GM18499 (cell line): Measurements from ENCODE around the gene GOLGA8Q.
"Not testable (repeated sequence)": the region's sequence is repeated elsewhere in the genome, so short reads cannot be mapped to it uniquely, and the experiment has no call there.

ENCODE experiments used
- ATAC-seq: cut with Tn5 transposase; IDR thresholded peaks from one replicate; pipeline ENCODE4 v1.9.1; 2021; ENCODE audit warnings: moderate number of reproducible peaks; ENCODE audit not compliant: insufficient read depth, unreplicated experiment

GOLGA8Q gene, protein sequence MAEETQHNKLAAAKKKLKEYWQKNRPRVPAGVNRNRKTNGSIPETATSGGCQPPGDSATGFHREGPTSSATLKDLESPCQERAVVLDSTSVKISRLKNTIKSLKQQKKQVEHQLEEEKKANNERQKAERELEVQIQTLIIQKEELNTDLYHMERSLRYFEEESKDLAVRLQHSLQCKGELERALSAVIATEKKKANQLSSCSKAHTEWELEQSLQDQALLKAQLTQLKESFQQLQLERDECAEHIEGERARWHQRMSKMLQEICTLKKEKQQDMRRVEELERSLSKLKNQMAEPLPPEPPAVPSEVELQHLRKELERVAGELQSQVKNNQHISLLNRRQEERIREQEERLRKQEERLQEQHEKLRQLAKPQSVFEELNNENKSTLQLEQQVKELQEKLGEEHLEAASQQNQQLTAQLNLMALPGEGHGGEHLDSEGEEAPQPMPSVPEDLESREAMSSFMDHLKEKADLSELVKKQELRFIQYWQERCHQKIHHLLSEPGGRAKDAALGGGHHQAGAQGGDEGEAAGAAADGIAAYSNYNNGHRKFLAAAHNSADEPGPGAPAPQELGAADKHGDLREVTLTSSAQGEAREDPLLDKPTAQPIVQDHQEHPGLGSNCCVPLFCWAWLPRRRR

DNA sequence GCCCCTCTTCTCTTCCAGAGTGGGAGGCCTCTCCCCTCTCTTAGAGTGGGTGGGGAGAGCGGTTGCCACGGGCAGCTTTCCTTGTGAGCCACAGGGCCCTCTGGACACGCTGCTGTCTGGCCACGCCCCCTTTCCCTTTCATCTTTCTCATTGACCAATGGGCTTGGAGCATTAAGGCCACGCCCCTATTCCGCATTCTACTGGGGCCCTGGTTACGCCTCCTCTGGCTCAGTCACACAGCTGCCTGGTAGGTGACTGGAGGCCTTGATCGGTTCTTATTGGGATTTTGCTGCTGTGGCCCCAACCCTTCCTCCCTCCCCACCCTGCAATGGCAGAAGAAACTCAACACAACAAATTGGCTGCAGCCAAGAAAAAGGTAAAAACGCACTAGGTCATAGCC is at the start of gene GOLGA8Q:
TSS of gene GOLGA8Q (plus strand) at position 301 of the 400 bp plus-strand sequence. CDS start at position 329, 28 bp downstream.
- ATAC-seq, result not testable (repeated sequence)

DNA sequence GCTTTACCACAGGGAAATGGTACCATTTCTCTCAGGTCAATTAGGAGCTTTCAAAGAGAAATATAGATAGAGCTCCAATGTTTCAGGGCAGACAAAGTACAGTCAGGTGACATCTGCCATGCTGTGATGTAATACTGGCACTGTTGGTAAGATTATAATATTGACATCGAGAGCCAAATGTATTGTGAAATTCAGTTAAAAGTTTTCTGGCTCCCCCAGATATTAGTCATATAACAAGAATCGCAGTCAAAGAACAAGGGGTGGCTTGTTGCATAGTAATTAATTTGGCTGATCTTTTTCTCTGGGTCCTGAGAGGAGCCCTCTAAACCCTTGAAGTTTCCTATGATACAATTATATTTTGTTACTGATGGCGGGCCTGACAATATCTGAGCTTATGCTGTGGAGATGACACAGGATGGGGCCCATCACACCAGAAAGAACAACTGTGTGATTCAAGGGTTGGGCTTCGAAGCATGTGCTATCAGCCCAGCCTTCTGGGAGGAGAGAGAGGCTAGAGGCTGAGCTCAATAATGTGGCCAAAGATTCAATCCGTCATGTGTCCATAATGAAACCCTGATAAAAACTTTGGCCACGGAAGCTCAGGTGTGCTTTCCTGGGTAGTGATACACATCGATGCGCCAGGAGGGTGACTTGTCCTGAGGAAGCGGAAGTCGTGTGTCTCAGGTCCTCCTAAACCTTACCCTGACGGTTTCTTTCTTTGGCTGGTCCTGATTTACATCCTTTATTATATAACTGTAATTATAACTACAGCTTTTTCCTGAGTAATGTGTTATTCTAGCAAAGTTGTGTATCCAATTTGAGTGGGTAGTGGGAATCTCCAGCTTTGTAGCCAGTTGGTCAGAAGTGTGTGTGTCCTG is 48.7 kb upstream of the GOLGA8Q start:
- not testable (repeated sequence) for ATAC-seq

DNA sequence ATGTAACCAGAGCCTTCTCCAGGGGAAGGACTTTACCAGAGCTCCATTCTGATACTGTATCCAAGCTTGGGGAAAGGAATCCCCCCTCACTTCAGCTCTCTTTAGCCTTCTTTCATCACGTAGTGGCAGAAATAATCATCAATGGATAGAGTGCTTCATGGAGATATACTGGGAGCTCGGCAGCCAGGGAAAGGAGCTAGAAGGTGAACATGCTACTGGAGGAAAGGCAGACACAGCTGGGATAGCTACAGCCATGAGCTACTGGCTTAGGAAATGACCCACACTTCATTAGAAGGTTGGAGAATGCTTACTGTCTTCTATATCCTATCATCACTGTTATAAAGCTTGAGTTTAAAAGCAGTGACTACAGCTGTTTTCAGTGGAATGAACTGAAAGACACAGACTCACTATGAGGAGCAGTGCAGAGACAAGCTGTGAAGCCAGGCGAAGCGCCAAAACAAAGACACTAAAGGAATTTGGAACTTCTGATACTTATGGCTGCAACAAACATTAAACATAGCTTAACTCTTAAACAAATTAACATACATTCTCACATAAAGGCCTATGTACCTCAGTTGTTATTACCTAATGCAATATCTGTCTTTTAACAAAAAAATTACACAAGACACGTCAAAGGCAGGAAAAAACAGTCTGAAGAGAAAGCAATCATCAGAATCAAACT is 47.5 kb upstream of the GOLGA8Q start:
- ATAC-seq, result not testable (repeated sequence)

DNA sequence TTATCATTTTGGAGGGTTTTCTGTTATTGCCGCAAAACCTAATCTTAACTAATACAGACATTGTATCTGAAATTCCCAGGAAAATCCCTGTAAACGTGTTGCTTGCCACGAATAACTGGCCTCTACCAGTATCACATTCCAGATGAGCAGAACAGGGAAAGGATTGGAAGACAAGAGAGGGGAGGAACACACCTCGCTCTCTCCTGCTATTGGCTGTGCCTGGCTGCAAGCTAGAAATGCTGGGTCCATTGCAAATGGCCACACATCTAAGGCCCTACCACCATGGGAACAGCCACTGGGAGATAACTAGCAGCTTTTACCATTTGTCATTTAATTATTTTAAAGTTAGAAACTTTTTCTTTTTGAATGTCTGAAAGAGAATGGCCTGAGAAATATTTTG is 37.3 kb upstream of the GOLGA8Q start:
- ATAC-seq, result not testable (repeated sequence)

DNA sequence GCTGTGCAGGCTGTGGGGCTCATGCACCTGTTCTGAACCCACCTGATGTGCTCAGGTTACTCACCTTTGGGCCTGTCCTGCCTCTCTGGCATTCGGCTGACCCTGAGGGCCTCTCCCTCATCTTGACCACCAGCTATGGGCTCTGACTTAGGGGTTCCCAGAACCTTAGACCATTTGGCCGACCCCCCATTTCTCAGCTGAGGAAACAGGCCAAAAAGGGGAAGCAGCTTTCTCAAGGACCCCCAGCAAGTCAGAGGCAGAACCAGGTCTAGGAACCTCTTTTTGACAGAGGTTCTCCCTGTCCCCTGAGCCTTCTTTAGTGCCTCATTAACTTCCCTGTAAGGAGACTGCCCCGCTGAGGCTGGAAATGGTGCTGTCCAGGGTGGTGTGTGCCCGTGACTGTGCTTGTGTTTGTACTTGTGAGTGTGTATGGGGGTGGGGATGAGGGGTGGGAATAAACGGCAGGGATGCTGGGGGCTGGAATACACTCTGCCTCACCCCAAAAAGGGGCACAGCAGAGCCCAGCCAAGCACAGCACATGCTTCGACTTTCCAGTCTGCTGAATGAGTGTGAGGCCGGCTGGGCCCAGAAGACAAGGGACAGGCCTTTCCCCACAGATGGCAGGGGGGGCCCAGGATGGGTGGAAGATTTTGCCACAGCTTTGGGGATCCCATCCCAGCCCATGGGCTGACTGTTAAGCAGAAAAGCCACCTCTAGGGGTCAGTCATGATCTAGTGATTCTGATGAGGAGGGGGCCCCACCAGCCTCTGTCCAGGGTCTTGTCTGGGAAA is 28.2 kb upstream of the GOLGA8Q start:
- not testable (repeated sequence) for ATAC-seq

DNA sequence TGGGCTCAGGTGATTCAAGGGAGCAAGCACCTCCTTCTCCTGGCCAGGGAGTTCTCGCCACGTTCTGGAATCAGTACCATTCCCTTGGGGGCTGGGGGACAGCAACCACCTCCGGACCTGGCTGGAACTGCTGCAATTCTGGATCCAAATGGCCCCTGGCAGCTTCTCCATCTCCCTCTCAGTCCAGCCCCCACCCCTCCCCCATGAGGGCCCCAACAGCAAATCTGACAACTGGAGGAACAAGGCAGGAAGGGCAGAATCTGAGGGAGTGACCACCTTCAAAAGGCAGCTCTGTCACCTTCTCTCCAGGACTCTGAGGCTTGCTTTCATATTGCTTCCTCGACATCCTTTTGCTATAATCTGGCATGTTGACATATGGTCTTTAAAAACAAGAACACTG is 25.9 kb upstream of the GOLGA8Q start:
- not testable (repeated sequence) for ATAC-seq

DNA sequence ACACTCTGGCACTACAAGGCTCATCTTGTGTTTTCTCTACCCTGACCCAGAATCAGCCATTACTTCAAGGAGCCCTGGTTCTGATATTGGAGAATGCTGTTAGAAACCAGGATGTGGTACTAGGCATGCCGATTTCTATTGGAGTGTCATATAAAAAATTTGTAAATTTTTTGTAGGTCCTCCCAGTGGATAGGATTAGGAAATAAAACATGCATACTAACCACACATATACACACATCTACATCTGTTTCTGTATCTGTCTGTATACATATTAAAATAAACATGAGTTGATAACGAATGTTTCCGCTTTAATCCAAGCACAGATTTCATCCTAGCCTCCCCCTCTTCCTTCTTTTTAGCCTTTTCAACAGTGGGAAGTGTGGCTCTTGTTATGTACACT is 22.8 kb upstream of the GOLGA8Q start:
- ATAC-seq, result not testable (repeated sequence)

DNA sequence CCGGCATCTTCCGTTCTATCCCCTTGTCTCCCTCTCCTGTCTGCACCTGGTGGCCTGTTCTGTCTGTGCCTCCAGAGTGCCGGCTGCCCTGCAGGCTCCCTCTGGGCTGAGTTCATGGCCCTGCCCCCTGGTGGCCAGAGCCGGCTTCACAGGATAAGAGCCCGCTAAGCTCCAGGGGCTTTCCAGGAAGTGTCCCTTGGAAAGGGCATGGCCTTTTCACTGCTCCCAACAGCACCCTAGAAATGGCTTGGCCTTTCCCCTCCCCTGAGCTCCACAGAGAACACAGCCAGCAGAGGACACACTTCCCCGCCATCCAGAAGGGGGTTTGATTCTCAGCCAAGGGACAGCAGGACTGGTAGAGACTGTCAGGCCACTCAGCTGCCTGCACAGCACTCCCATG is 15.1 kb downstream of the GOLGA8Q start:
- not testable (repeated sequence) for ATAC-seq

DNA sequence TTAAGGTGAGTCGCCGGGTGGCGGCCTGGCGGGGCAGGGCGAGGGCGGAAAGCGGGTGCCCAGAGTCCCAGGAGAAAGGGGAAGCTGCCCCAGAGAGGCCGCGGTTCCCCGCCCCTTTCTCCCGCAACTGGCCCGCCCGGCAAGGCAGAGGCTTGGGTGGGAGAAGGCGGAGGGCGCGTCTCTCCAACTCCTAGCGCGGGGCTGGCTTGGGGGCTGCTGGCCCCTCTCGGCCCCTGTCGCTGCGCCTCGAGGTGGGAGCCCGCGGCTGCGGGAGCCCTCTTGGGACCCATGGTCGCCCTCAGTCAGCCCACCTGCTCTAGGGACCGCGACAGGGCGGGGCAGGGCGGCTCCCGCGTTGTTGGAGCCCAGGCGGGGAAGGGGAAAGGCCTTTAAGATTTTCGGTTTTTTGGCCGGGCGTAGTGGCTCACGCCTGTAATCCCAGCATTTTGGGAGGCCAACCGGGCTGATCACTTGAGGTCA is 21.2 kb downstream of the GOLGA8Q start:
- ATAC-seq, result not testable (repeated sequence)

DNA sequence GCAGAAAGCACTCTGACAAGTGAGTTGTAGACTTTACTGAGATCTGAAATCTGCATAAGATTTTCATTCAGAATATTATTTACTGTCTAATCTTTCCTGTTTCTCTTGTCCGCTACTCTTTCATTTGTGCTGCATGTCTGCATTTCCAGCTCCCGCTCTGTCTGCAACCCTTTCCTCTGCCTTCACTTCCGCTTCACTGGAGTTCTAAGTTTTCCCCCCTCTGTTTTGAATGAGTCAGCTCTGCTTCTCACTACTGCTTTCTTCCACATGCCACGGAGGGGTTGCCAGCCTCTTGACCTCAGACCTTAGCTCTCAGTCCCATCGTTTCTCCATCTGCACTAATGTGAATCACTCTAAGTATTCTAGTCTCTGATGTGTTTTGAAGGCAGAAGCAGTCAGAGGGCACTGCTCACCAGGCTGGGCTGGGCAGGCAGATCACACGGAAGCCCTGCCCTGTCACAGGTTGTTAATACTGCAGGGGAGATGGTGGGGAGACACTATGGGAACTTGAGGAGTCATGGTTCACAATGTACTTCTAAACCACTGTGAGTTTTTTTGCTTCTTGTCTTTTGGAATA is 27.6 kb downstream of the GOLGA8Q start:
- ATAC-seq, result not testable (repeated sequence)

DNA sequence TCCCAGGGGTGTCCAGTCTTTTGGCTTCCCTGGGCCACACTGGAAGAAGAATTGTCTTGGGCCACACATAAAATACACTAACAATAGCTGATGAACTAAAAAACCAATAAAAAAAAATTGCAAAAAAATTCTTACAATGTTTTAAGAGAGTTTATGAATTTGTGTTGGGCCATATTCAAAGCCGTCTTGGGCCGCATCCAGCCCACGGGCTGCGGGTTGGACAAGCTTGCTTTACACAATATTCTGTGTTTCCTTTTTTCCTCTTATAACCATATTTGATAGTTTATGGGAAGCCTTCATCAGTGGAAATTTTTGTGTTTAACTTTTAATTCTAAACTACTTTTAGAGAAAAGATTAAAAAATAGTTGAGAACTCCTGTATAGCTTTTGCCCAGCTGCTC is 28.9 kb downstream of the GOLGA8Q start:
- not testable (repeated sequence) for ATAC-seq

DNA sequence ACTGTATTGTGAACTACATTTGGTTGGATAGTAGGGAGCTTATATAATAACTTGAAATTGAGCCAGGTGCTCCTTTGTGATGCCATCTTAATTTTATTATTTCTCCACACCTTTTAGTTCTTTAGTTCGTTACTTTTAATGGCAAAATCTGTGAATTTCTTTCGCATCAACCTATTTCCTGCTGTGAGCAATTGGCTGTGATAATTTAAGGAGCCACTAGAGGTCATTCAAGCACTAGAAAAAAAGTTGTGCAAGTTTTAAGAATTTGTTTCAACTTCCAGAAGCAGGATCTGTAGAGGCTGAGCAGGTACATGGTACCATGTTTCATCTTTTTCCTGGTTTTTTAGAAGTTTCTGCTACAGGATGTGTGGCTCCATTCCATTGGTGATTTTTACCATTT is 47.1 kb downstream of the GOLGA8Q start:
- ATAC-seq, result not testable (repeated sequence)

DNA sequence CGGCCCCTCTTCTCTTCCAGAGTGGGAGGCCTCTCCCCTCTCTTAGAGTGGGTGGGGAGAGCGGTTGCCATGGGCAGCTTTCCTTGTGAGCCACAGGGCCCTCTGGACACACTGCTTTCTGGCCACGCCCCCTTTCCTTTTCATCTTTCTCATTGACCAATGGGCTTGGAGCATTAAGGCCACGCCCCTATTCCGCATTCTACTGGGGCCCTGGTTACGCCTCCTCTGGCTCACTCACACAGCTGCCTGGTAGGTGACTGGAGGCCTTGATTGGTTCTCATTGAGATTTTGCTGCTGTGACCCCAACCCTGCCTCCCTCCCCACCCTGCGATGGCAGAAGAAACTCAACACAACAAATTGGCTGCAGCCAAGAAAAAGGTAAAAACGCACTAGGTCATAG is 51.9 kb downstream of the GOLGA8Q start, which contains the start of gene GOLGA8H:
TSS of gene GOLGA8H (plus strand) at position 233 of the 400 bp plus-strand sequence. CDS start at position 331, 98 bp downstream.
- not testable (repeated sequence) for ATAC-seq
